Measurements from ENCODE around the gene CAVIN3.

Gene CAVIN3

GRCh38 chr11:6320411-6321155, at the start of gene CAVIN3:
CAVIN3 (minus strand) TSS chr11:6320501; CDS start chr11:6320476, 25 bp downstream.
- no peak for DNase-seq

- DNase-seq: no peak
Measured at GRCh38 chr11:6365659-6366058, 45.4 kb upstream of the CAVIN3 start.

GRCh38 chr11:6362873-6363678, 42.8 kb upstream of the CAVIN3 start:
- peak; percentile 56 for DNase-seq

GRCh38 chr11:6362185-6362872, 42.0 kb upstream of the CAVIN3 start:
- no peak for DNase-seq

GRCh38 chr11:6360183-6360582, 39.9 kb upstream of the CAVIN3 start:
- no peak for DNase-seq

- no peak for DNase-seq
Measured at GRCh38 chr11:6357222-6357621, 36.9 kb upstream of the CAVIN3 start.

- no peak for DNase-seq
Measured at GRCh38 chr11:6356503-6357055, 36.3 kb upstream of the CAVIN3 start.

GRCh38 chr11:6354651-6355485, 34.6 kb upstream of the CAVIN3 start:
- DNase-seq: no peak

- peak; percentile 67 for DNase-seq
Measured at GRCh38 chr11:6353367-6353987, 33.2 kb upstream of the CAVIN3 start.

- no peak for DNase-seq
Measured at GRCh38 chr11:6351782-6352382, 31.6 kb upstream of the CAVIN3 start.

- no peak for DNase-seq
Measured at GRCh38 chr11:6350486-6350885, 30.2 kb upstream of the CAVIN3 start.

GRCh38 chr11:6350043-6350442, 29.7 kb upstream of the CAVIN3 start:
- no peak for DNase-seq

- DNase-seq: no peak
Measured at GRCh38 chr11:6345366-6345765, 25.1 kb upstream of the CAVIN3 start.

- no peak for DNase-seq
Measured at GRCh38 chr11:6336293-6336692, 16.0 kb upstream of the CAVIN3 start.

GRCh38 chr11:6334806-6335205, 14.5 kb upstream of the CAVIN3 start:
- DNase-seq: no peak

- DNase-seq: no peak
Measured at GRCh38 chr11:6333095-6333494, 12.8 kb upstream of the CAVIN3 start.

GRCh38 chr11:6332066-6332465, 11.8 kb upstream of the CAVIN3 start:
- no peak for DNase-seq

- DNase-seq: no peak
Measured at GRCh38 chr11:6328321-6328720, 8.0 kb upstream of the CAVIN3 start.

- DNase-seq: no peak
Measured at GRCh38 chr11:6327806-6328205, 7.5 kb upstream of the CAVIN3 start.

- DNase-seq: no peak
Measured at GRCh38 chr11:6326985-6327384, 6.7 kb upstream of the CAVIN3 start.

- DNase-seq: no peak
Measured at GRCh38 chr11:6326303-6326702, 6.0 kb upstream of the CAVIN3 start.

Measured in NCI-H2227 treated with DMSO at 0.1 percent for 48 hours (cell line).